Thoracic aorta (tissue), 2 donors: ENCODE data around the gene CARHSP1. TPM values are rescaled to one million over a fixed set of nuclear protein-coding genes. Genes with fewer than 3 reads are reported as not detected.

Source experiments
- ATAC-seq: fragments of 150-250 bp; one replicate; pipeline ENCODE4 v1.8.0; 2017; ENCODE audit warnings: low read depth; ENCODE audit not compliant: insufficient number of reproducible peaks, low FRiP score
- DNase-seq: peaks from one replicate; pipeline ENCODE4 v3.0.0-alpha.2; 2020; ENCODE audit warnings: low spot score
- H3K27ac ChIP-seq, 2 donors: fragments of 200-600 bp; sonication (generic); 1 replicate in 1 of 2; 2 replicates in 1 of 2; pipeline ENCODE4 v1.5.1; 2016; ENCODE audit warnings: mild to moderate bottlenecking in 2 of 2, moderate library complexity in 2 of 2
- H3K27me3 ChIP-seq: fragments of 200-600 bp; sonication (generic); replicated peaks from 2 replicates; pipeline ENCODE4 v1.6.0; 2016; ENCODE audit warnings: mild to moderate bottlenecking; ENCODE audit not compliant: insufficient read depth
- H3K36me3 ChIP-seq: fragments of 200-600 bp; sonication (generic); one replicate; pipeline ENCODE4 v1.5.1; 2016
- H3K4me1 ChIP-seq, 2 donors: fragments of 200-600 bp; sonication (generic); 1 replicate in 1 of 2; 2 replicates in 1 of 2; pipeline versions ENCODE4 v1.5.1 to v1.6.0; 2016; ENCODE audit warnings: low read depth in 2 of 2, mild to moderate bottlenecking in 1 of 2; ENCODE audit not compliant: control insufficient read depth in 1 of 2
- H3K4me3 ChIP-seq: fragments of 200-600 bp; sonication (generic); 2 replicates; pipeline ENCODE4 v1.5.1; 2016; ENCODE audit warnings: mild to moderate bottlenecking
- H3K9me3 ChIP-seq: fragments of 200-600 bp; sonication (generic); 2 replicates; pipeline ENCODE4 v1.5.1; 2016
- total RNA-seq, 2 donors: library from RNA; depleted of rRNA; stranded (reverse); fragments of >200 nt; gene quantifications; one replicate each; pipeline versions ENCODE4 v1.1.0 to v1.2.3, GENCODE V29; 2016
- TF ChIP-seq, protein P1 (sequence below): fragments of 200-600 bp; sonication (generic); IDR thresholded peaks from one replicate; pipeline ENCODE4 v1.5.1; 2019; ENCODE audit warnings: antibody characterized with exemption

CARHSP1 gene
- total RNA-seq, 2 donors from 2014 or later: 62.7 to 100 TPM

DNA sequence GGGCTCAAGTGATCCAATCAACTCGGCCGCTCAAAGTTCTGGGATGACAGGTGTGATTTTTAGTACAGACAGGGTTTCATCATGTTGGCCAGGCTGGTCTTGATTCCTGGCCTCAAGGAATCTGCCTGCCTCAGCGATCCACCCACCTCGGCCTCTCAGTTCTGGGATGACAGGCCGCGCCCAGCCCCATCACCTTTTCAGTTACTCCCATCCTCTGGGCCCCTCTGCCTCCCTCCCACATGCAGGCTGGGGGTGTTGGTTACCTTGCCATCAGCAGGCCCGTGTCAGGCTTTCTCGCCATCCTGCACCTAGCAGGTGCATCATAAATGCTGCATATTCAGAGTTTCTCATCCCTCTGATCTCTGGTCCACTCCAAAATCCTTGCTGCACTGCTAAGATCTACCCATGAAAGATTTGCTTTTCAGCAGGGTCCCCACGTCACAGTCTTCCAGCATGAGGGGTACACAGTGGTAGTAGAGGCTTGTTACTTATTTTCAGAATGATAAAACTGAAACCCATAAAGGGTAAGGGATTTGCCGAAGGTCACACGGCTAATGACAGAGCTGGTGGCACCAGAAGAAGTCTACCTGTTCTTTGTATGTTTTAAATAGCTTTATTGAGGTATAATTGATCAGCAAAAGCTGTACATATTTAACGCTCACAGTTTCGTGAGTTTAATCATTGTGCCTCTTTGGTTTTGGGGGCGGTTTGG lies 54.6 kb downstream of the CARHSP1 start:
- no peak for DNase-seq
- H3K9me3 ChIP-seq: no peaks in the 10 kb centered on the region
- TF ChIP-seq, protein P1, sequence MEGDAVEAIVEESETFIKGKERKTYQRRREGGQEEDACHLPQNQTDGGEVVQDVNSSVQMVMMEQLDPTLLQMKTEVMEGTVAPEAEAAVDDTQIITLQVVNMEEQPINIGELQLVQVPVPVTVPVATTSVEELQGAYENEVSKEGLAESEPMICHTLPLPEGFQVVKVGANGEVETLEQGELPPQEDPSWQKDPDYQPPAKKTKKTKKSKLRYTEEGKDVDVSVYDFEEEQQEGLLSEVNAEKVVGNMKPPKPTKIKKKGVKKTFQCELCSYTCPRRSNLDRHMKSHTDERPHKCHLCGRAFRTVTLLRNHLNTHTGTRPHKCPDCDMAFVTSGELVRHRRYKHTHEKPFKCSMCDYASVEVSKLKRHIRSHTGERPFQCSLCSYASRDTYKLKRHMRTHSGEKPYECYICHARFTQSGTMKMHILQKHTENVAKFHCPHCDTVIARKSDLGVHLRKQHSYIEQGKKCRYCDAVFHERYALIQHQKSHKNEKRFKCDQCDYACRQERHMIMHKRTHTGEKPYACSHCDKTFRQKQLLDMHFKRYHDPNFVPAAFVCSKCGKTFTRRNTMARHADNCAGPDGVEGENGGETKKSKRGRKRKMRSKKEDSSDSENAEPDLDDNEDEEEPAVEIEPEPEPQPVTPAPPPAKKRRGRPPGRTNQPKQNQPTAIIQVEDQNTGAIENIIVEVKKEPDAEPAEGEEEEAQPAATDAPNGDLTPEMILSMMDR: no peak
- peaks cover 60% of the 10 kb centered on the region for H3K36me3 ChIP-seq
- no peak for ATAC-seq
- H3K4me3 ChIP-seq: no peak overlapping the region
- H3K27ac ChIP-seq: no peak overlapping the region
- H3K4me1 ChIP-seq: no peaks in the 10 kb centered on the region
- H3K27me3 ChIP-seq: no peaks in the 10 kb centered on the region

- TF ChIP-seq, protein P1: no peak
- Histone ChIP-seq H3K4me1 (no peaks in the 10 kb centered on the region), H3K36me3 (peaks cover 67% of the 10 kb centered on the region), H3K4me3 (no peak overlapping the region), H3K27ac (no peak overlapping the region), H3K27me3 (no peaks in the 10 kb centered on the region), H3K9me3 (no peaks in the 10 kb centered on the region)
- no peak for ATAC-seq
- no peak for DNase-seq
Measured at GRCh38 chr16:8812162-8812843, 56.5 kb downstream of the CARHSP1 start.

GRCh38 chr16:8808613-8809353 lies 60.0 kb downstream of the CARHSP1 start:
- peaks cover 70% of the 10 kb centered on the region for H3K36me3 ChIP-seq
- no peaks in the 10 kb centered on the region for H3K27me3 ChIP-seq
- DNase-seq (no peak), ATAC-seq (no peak)
- no peaks in the 10 kb centered on the region for H3K4me1 ChIP-seq
- no peak overlapping the region for H3K4me3 ChIP-seq
- TF ChIP-seq, protein P1: no peak
- H3K27ac ChIP-seq: no peak overlapping the region
- H3K9me3 ChIP-seq: no peaks in the 10 kb centered on the region

DNA sequence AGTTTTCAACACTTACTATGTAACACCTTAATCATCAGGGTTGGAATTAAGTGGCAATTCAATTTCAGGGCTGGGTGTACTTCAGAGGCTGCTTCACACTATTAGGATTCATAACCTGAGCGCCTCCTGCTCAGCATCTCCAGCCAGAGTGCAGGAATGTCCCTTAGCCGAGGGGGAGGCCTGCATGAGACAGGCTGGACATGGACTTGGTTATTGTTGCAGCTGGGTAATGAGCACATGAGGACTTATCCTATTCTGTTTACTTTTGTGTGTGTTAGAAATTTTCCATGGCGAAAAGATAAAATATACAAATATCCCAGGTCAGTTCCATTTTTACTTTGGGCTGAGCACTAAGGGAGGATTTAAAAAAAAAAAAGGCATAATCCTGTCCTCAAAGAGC lies 60.8 kb downstream of the CARHSP1 start:
- no peak overlapping the region for H3K4me3 ChIP-seq
- DNase-seq (no peak), ATAC-seq (no peak)
- H3K27ac ChIP-seq: no peak overlapping the region
- H3K36me3 ChIP-seq: peaks cover 66% of the 10 kb centered on the region
- no peaks in the 10 kb centered on the region for H3K4me1 ChIP-seq
- TF ChIP-seq, protein P1: no peak
- no peaks in the 10 kb centered on the region for H3K27me3 ChIP-seq
- H3K9me3 ChIP-seq: no peaks in the 10 kb centered on the region

- ATAC-seq: no peak
- TF ChIP-seq, protein P1: no peak
- H3K4me1 ChIP-seq: no peaks in the 10 kb centered on the region
- no peak overlapping the region for H3K27ac ChIP-seq
- no peak overlapping the region for H3K4me3 ChIP-seq
- H3K36me3 ChIP-seq: peaks cover 64% of the 10 kb centered on the region
- no peaks in the 10 kb centered on the region for H3K9me3 ChIP-seq
- DNase-seq: no peak
- no peaks in the 10 kb centered on the region for H3K27me3 ChIP-seq
Measured at GRCh38 chr16:8807189-8807588, 61.6 kb downstream of the CARHSP1 start.
